Retinal pigment epithelial cell (primary cell): ENCODE data around the gene LARGE1.
"Not testable (repeated sequence)": the region's sequence is repeated elsewhere in the genome, so short reads cannot be mapped to it uniquely, and the experiment has no call there.

Experiments used
- DNase-seq: peaks from one replicate; pipeline ENCODE4 v3.0.0-alpha.2; 2010; ENCODE audit warnings: low read depth
- H3K4me3 ChIP-seq: 2 replicates; pipeline ENCODE4 v1.5.1; 2011; ENCODE audit warnings: mild to moderate bottlenecking, low read length, control low read depth, moderate library complexity
- CTCF ChIP-seq: conservative IDR thresholded peaks from 2 replicates; pipeline ENCODE4 v1.5.1; 2011; ENCODE audit warnings: low read depth, low read length, control low read depth, inconsistent platforms

Gene LARGE1

GRCh38 chr22:33385611-33386010, 534.7 kb downstream of the LARGE1 start:
- DNase-seq: no peak
- TF ChIP-seq CTCF: no peak
- H3K4me3 ChIP-seq: no peak overlapping the region

- no peak for TF ChIP-seq CTCF
- DNase-seq: no peak
- H3K4me3 ChIP-seq: no peak overlapping the region
Observed at GRCh38 chr22:33382436-33382835, 537.8 kb downstream of the LARGE1 start.

DNA sequence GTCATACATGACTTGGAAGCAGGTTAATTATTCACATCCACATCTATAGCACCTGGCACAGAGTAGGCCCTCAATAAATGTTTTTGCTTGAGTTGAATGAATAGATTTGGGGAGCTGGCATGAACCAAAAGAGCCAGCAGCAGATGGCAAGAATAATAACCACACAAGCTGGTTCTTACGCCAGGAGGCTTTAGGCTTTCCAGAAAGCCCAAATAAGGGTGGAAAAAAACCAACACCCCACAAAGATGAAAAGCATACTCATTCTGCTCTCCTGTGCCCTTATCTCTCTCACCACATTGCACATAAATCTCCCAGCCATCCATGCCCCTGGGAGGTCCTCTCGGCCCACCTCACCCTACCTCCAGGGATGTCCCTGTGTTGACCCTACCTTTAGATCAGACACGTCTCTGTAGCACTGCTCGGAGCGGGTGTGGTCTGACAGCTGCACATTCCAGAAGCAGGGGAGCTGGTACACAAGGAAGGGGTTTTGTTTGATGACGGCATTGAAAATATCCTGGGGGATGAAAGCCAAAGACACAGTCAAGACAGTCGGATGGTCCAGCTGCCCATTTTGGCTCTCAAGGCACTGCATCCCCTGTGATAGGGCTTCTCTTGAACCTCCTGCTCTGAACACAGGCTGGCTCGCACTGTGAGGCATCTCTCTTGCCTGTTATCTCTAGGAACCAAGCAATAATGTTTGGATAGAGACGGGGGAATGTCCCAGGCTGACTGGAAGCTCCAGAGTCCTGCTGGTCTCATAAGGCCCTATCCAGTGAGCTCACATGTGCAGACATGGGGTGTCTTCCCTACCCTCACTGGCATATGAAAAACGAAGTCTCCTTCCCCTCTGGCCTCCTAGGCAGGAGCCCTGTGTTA, 538.5 kb downstream of the LARGE1 start:
- DNase-seq: no peak
- no peak for TF ChIP-seq CTCF

GRCh38 chr22:33380789-33381530, 539.3 kb downstream of the LARGE1 start:
- DNase-seq: peak; percentile 14
- TF ChIP-seq CTCF: no peak
- H3K4me3 ChIP-seq: no peak overlapping the region

More for the DNA sequence above, 538.5 kb downstream of the LARGE1 start:
- no peak overlapping the region for H3K4me3 ChIP-seq

DNA sequence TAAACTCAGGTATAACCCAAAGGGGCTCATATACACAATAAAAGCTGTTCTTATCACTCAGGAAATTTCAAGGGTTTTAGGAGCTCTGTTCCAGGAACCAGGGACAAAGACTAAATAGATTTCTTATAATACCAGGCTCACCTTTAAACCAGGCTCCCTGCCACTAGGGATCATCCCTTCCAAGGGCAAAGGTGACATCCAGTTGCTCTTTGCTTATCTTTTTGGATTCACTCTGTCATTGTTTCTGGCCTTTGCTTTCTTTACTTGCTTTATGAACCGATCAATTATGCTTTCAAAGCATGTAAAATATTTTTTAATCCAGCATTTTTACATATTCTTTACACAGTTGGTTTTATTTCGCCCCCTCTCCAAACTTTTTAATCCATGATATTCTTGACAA, 540.4 kb downstream of the LARGE1 start:
- DNase-seq: no peak
- H3K4me3 ChIP-seq: no peak overlapping the region
- TF ChIP-seq CTCF: no peak

DNA sequence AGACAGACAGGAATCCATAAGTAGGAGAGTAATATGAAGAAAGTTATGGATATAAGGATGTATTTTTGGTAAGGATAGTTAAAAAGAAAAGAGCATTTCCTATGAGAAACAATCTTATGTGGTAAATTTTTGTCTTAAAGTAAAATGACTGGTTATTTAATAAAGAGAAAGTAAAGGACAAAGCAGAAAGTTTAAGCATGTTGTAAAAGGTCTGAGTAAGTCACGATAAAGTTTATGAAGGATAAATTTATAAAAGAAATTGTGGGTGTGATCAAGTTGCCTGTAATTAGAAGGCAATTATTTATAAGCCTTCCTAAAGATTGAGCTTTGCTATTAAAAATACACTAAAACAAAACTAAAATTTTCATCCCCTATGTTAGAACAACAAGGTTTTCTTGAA, 547.4 kb downstream of the LARGE1 start:
- H3K4me3 ChIP-seq: no peak overlapping the region
- TF ChIP-seq CTCF: no peak

DNA sequence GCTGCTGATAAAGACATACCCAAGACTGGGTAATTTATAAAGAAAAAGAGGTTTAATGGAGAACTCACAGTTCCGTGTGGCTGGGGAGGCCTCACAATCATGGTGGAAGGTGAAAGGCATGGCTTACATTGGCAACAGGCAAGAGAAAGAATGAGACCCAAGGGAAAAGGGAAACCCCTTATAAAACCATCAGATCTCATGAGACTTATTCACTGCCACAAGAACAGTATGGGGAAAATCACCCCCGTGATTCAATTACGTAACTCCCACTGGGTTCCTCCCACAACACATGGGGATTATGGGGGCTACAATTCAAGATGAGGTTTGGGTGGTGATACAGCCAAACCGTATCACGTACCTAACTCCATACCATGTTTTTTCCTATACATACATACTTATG, 557.0 kb downstream of the LARGE1 start:
- H3K4me3 ChIP-seq, DNase-seq: not testable (repeated sequence)

More for the DNA sequence above, 547.4 kb downstream of the LARGE1 start:
- no peak for DNase-seq
